Activated CD8-positive, alpha-beta T cell treated with anti-CD3 and anti-CD28 coated beads for 36 hours (primary cell): ENCODE measurements around the gene ALDH9A1. TPM values are rescaled to one million over a fixed set of nuclear protein-coding genes. Genes with fewer than 3 reads are reported as not detected.

Source experiments
- ATAC-seq: fragments of 200-7000 bp; cut with Tn5 transposase; one replicate; pipeline ENCODE4 v1.10.0; 2021; ENCODE audit warnings: mild to moderate bottlenecking, moderate library complexity
- CTCF ChIA-PET: fragments of 350-600 bp; sonication (Branson Sonifier 250); formaldehyde crosslinking; loops from one replicate; lab custom pipeline; 2021; ENCODE audit warnings: antibody characterized with exemption; lab: Charles Lee
- POLR2A ChIA-PET: fragments of 350-600 bp; sonication (Branson Sonifier 250); formaldehyde crosslinking; loops from one replicate; lab custom pipeline; 2021; ENCODE audit warnings: antibody characterized with exemption; lab: Charles Lee
- DNase-seq: peaks from one replicate; pipeline ENCODE4 v3.0.0-alpha.2; 2020
- H3K27ac Mint-ChIP-seq: one replicate; pipeline ENCODE4 v1.8.0; 2021; ENCODE audit warnings: mild to moderate bottlenecking, mixed read lengths
- H3K27me3 Mint-ChIP-seq: one replicate; pipeline ENCODE4 v1.8.0; 2021; ENCODE audit warnings: mixed read lengths
- H3K36me3 Mint-ChIP-seq: one replicate; pipeline ENCODE4 v1.8.0; 2021; ENCODE audit warnings: low read depth, mixed read lengths
- H3K4me1 Mint-ChIP-seq: one replicate; pipeline ENCODE4 v1.8.0; 2021; ENCODE audit warnings: low read depth, mixed read lengths
- H3K4me3 Mint-ChIP-seq: one replicate; pipeline ENCODE4 v1.8.0; 2021; ENCODE audit warnings: mild to moderate bottlenecking, moderate library complexity, mixed read lengths
- H3K9me3 Mint-ChIP-seq: one replicate; pipeline ENCODE4 v1.8.0; 2021; ENCODE audit warnings: mixed read lengths
- CTCF ChIP-seq: fragments of 200-600 bp; IDR thresholded peaks from one replicate; pipeline ENCODE4 v1.8.0; 2022; ENCODE audit warnings: antibody characterized with exemption, mild to moderate bottlenecking
- intact Hi-C: fragments of 100-400 bp; cut with micrococcal nuclease; formaldehyde crosslinking; loops from one replicate; pipeline ENCODE4 v1.10.0; 2022
- total RNA-seq, 2 experiments: library from RNA; stranded (reverse); gene quantifications; one replicate each; pipeline ENCODE4 v1.2.3, GENCODE V29; 2021

The ALDH9A1 gene
- total RNA-seq, 2 experiments from 2014 or later, result 25.6 to 28.2 TPM

GRCh38 chr1:165698761-165699052 lies 345 bp upstream of the ALDH9A1 start:
- no peak for ATAC-seq
- Mint-ChIP-seq H3K27ac (peak overlapping the region; percentile 93), H3K4me3 (peak overlapping the region; percentile 83), H3K27me3 (peaks cover 2% of the 10 kb centered on the region), H3K4me1 (peaks cover 19% of the 10 kb centered on the region), H3K9me3 (no peaks in the 10 kb centered on the region), H3K36me3 (peaks cover 10% of the 10 kb centered on the region)
- no peak for DNase-seq
- ChIA-PET CTCF (interaction anchor here (0.6 to 3.2 kb wide), 5 partner anchors 12 to 216 kb away, joined by 3 to 25 read pairs (median 8); no protein-coding TSS in a partner anchor), POLR2A (interaction anchor here (0.6 to 2.0 kb wide), 5 partner anchors 28 to 130 kb away, joined by 3 to 13 read pairs (median 5); partner anchors contain the start of gene TMCO1)
- intact Hi-C loops, result loop anchor here (2.0 kb wide), 1 partner anchor 68 kb away; the partner anchor contains the start of gene MGST3
- no peak for TF ChIP-seq CTCF

- no peak for TF ChIP-seq CTCF
- no peak for ATAC-seq
- POLR2A ChIA-PET, result interaction anchor here (0.6 to 2.0 kb wide), 13 partner anchors 9 to 185 kb away, joined by 3 to 13 read pairs (median 3); partner anchors contain the start of genes TMCO1 and UCK2
- Mint-ChIP-seq H3K4me1 (peaks cover 19% of the 10 kb centered on the region), H3K27ac (peak overlapping the region; percentile 93), H3K9me3 (no peaks in the 10 kb centered on the region), H3K4me3 (peak overlapping the region; percentile 83), H3K27me3 (peaks cover 2% of the 10 kb centered on the region), H3K36me3 (peaks cover 17% of the 10 kb centered on the region)
- no peak for DNase-seq
- CTCF ChIA-PET, result interaction anchor here (0.8 to 3.2 kb wide), 11 partner anchors 11 to 305 kb away, joined by 3 to 25 read pairs (median 4); partner anchors contain the start of gene TMCO1
- intact Hi-C loops, result no loop called here
These were observed 876 bp downstream of the ALDH9A1 start for GRCh38 chr1:165697491-165697880.

- H3K4me3 Mint-ChIP-seq, result peak overlapping the region; percentile 83
- peak overlapping the region; percentile 28 for H3K27ac Mint-ChIP-seq
- ChIA-PET POLR2A (interaction anchor here (0.9 to 1.4 kb wide), 2 partner anchors 73 to 221 kb away, joined by 3 to 4 read pairs; no protein-coding TSS in a partner anchor), CTCF (interaction anchor here (0.7 to 3.2 kb wide), 3 partner anchors 76 to 228 kb away, joined by 3 to 25 read pairs (median 4); no protein-coding TSS in a partner anchor)
- no peak for DNase-seq
- intact Hi-C loops, result no loop called here
- peaks cover 27% of the 10 kb centered on the region for H3K4me1 Mint-ChIP-seq
- no peak for ATAC-seq
- peaks cover 2% of the 10 kb centered on the region for H3K27me3 Mint-ChIP-seq
- no peaks in the 10 kb centered on the region for H3K9me3 Mint-ChIP-seq
- TF ChIP-seq CTCF, result no peak
- H3K36me3 Mint-ChIP-seq, result peaks cover 24% of the 10 kb centered on the region
These were observed 1.7 kb downstream of the ALDH9A1 start for GRCh38 chr1:165696625-165697100.

GRCh38 chr1:165695031-165695430 lies 3.3 kb downstream of the ALDH9A1 start:
- peaks cover 33% of the 10 kb centered on the region for H3K4me1 Mint-ChIP-seq
- intact Hi-C loops, result no loop called here
- CTCF ChIA-PET, result no interaction called here
- no peaks in the 10 kb centered on the region for H3K27me3 Mint-ChIP-seq
- POLR2A ChIA-PET, result no interaction called here
- H3K4me3 Mint-ChIP-seq, result no peak overlapping the region
- ATAC-seq (no peak), DNase-seq (no peak)
- H3K9me3 Mint-ChIP-seq, result no peaks in the 10 kb centered on the region
- no peak for TF ChIP-seq CTCF
- H3K36me3 Mint-ChIP-seq, result peaks cover 38% of the 10 kb centered on the region
- no peak overlapping the region for H3K27ac Mint-ChIP-seq

- H3K36me3 Mint-ChIP-seq, result peaks cover 52% of the 10 kb centered on the region
- intact Hi-C loops, result no loop called here
These were observed 10.3 kb downstream of the ALDH9A1 start for GRCh38 chr1:165688046-165688445.

More at GRCh38 chr1:165688046-165688445, 10.3 kb downstream of the ALDH9A1 start:
- Mint-ChIP-seq H3K4me1 (peaks cover 40% of the 10 kb centered on the region), H3K9me3 (no peaks in the 10 kb centered on the region), H3K4me3 (no peak overlapping the region), H3K27me3 (no peaks in the 10 kb centered on the region), H3K27ac (no peak overlapping the region)
- CTCF ChIA-PET, result no interaction called here
- DNase-seq, result no peak
- ATAC-seq, result no peak
- POLR2A ChIA-PET, result no interaction called here
- TF ChIP-seq CTCF, result no peak
